Adrenal gland (tissue), 5 donors: ENCODE results near the gene LGALS16.

Experiments used
- POLR2A ChIP-seq, 2 donors: fragments of 450-650 bp; IDR thresholded peaks; one replicate each; pipeline ENCODE4 v1.6.1; 2017; ENCODE audit warnings: antibody characterized with exemption in 2 of 2, mild to moderate bottlenecking in 2 of 2, moderate library complexity in 1 of 2
- TF ChIP-seq, protein P1 (sequence below), 6 experiments: fragments of 450-650 bp in 4 of 6; fragments of 200-600 bp in 2 of 6; sonication (generic) in 1 of 6; IDR thresholded peaks; 1 replicate in 5 of 6; 2 replicates in 1 of 6; pipeline versions ENCODE4 v1.5.1 to v1.8.0; 2016 to 2021; ENCODE audit warnings: antibody characterized with exemption in 6 of 6, mild to moderate bottlenecking in 2 of 6, moderate library complexity in 1 of 6
- donor health status: DM: no; HTN: no; CAD: no.

DNA sequence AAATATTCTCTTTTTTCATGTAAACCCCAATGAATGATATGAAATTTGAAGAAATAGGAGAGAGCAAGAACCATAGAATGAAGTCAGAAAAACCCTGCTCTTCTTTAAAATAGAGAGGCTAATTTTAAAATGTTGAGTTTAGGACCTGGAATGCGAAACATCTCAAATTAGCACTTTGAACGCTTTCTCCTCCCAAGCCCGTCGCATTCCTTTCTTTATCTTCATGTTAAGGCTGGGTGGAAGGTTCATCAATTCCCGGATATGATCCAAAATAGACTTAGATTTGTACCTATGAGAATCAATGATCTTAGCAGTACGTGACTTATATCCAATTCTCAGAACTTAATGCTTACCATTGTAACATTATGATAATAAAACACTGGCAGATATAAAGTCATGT lies 24.1 kb upstream of the LGALS16 start:
- TF ChIP-seq, protein P1, sequence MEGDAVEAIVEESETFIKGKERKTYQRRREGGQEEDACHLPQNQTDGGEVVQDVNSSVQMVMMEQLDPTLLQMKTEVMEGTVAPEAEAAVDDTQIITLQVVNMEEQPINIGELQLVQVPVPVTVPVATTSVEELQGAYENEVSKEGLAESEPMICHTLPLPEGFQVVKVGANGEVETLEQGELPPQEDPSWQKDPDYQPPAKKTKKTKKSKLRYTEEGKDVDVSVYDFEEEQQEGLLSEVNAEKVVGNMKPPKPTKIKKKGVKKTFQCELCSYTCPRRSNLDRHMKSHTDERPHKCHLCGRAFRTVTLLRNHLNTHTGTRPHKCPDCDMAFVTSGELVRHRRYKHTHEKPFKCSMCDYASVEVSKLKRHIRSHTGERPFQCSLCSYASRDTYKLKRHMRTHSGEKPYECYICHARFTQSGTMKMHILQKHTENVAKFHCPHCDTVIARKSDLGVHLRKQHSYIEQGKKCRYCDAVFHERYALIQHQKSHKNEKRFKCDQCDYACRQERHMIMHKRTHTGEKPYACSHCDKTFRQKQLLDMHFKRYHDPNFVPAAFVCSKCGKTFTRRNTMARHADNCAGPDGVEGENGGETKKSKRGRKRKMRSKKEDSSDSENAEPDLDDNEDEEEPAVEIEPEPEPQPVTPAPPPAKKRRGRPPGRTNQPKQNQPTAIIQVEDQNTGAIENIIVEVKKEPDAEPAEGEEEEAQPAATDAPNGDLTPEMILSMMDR (IDR thresholded peaks at IDR 0.05), result no peak
- no peak for TF ChIP-seq POLR2A (IDR thresholded peaks at IDR 0.05)
